ENCODE measurements around the gene NAALADL2.
"Not testable (repeated sequence)": the region's sequence is repeated elsewhere in the genome, so short reads cannot be mapped to it uniquely, and the experiment has no call there.

The NAALADL2 gene

DNA sequence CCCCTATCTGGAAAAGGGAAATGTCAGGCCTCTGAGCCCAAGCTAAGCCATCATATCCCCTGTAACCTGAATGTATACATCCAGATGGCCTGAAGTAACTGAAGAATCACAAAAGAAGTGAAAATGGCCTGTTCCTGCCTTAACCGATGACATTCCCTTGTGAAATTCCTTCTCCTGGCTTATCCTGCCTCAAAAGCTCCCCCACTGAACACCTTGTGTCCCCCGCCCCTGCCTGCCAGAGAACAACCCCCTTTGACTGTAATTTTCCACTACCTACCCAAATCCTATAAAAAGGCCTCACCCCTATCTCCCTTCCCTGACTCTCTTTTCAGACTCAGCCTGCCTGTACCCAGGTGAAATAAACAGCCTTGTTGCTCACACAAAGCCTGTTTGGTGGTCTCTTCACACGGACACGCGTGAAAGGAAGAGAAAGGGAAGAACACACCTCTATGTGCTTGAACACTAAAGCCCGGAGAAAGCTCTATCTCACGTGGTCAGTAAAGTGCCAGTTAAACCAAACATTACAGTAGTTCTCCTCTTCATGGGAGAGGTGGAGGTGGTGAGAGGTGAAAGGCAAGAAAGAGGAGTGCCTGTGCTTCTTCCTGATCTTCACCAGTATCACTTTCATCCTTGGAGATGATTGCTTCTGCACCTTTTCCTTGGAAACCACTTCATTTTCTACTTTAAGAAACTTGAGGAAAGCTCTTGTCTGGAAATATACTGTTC lies 963.8 kb downstream of the NAALADL2 start:
- DNase-seq = not testable (repeated sequence)

DNA sequence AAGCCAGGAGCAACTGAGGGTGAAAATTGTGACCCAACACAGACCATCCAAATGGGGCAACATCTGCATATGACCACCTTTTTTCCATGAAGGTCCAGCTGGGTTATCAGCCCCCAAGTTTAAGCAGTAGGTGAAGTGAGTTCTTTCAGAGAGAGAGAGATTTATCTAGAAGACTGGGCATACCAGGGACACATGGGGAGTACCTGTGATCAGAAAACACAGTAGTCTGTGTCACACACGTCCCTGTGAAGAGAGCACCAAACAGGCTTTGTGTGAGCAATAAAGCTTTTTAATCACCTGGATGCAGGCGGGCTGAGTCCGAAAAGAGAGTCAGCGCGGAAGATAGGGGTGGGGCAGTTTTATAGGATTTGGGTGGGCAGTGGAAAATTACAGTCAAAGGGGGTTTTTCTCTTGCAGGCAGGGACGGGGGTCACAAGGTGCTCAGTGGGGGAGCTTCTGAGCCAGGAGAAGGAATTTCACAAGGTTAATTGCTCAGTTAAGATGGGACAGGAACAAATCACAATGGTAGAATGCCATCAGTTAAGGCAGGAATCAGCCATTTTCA lies 966.0 kb downstream of the NAALADL2 start:
- DNase-seq = not testable (repeated sequence)

DNA sequence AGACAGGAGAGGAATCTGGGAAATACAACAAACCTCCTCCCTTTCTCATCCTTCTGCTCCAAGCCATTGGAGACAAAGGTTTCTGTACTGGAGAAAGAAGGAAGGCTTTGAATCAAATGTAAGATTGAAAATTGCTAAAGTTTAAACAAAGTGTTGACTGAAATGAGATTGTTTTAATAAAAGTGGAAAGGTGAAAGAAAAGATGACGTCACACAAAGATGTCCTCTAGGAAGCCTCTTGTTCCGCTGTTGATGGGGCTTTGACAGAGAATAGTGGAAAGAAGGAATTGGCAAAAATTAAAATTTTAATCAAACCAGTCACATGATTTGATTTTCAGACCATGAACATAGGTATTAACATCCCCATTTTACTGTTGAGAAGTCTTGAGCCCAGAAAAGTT lies 967.6 kb downstream of the NAALADL2 start:
- DNase-seq = no peak

DNA sequence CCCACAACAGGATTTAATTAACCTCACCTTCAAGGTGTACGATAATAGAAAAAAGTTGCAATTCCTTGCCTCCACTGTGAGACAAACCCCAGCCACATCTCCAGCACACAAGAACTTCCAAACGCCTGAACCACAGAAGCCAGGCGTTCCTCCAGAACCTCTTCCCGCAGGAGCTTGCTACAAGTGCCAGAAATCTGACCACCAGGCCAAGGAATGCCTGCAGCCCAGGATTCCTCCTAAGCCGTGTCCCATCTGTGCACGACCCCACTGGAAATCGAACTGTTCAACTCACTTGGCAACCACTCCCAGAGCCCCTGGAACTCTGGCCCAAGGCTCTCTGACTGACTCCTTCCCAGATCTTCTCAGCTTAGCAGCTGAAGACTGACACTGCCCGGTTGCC lies 970.7 kb downstream of the NAALADL2 start:
- not testable (repeated sequence) for DNase-seq

DNA sequence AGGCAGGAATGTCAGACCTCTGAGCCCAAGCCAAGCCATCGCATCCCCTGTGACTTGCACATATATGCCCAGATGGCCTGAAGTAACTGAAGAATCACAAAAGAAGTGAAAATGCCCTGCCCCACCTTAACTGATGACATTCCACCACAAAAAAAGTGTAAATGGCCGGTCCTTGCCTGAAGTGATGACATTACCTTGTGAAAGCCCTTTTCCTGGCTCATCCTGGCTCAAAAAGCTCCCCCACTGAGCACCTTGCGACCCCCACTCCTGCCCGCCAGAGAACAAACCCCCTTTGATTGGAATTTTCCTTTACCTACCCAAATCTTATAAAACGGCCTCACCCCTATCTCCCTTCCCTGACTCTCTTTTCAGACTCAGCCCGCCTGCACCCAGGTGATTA lies 976.6 kb downstream of the NAALADL2 start:
- DNase-seq = not testable (repeated sequence)

DNA sequence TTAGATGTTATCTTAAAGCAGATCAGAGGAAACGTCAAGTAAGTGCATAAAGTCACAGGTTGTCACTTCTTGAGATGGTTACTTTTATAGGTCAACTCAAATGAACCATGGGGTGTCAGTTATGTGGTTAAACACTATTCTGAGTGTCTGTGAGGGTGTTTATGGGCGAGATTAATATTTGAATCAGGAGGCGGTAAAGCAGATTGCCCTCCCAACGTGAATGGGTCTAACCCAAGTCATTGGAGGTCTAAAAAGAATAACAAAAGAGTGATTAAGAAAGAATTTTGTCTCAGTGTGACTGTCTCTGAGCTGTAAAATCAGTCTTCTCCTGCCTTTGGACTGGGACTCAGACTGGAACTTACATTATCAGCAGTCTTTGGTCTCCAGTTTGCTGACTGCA lies 977.5 kb downstream of the NAALADL2 start:
- DNase-seq = no peak

DNA sequence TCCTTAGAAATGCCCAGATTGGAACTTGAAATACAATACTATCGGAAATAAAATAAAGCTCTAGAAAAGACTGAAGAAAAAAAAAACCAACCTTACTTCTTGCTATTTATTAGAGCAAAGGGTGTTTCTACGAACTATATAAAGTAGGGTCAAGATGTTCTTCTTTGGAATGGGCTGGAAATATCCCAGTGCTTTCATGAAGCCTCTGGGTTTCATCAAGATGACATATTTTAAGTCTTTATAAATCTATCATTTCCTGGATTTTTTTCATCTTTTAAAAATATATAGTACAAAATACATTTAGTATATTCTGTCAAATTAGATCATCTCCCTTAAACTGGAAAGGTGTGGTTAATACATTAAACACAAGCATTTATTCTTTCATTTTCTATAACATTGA lies 978.8 kb downstream of the NAALADL2 start:
- DNase-seq = no peak

DNA sequence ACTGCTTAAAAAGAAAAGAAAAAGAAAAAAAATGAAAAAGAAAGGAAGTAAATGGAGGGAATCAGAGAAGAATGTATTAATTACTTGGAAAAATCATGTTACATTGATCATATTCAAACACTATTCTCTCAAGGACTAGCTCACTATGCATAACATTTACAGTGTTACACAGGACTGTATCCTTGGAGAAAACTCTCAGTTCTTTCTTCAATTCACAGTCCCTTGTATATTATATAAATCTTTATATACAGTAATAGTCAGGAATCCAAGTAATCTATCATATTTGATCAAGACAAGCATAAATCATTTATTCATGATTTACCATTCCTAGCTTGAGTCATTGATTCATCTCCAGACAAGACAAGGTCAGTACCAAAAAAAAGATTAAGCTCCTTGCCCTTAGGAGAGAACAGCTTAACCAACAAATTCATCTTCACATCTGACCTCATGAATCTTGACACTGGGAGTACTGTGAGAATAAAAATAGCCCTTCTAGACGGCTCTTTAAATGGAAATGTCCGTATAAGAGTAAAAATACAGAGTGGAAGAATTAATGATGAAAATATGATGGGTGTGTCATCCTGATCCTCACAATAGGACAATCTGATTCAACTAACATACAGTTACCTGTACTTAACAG lies 980.4 kb downstream of the NAALADL2 start:
- no peak for DNase-seq

DNA sequence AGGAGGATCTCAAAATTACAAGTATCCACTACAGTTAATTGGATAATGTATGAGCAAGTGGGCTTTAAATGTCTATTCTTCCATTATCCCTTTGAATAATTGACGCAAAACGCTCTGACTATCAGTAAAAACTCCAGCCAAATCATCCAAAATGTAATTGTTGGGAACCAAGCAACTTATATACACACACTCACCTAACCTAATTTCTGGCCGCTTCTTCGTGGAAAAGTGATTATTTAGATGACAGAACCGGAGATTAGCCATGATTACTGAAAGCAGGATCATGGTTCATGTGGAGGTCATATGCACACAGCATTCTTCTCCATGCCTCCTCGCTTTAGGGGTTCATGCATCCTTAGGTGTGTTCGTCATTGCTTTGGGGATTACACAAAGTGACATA lies 992.4 kb downstream of the NAALADL2 start:
- DNase-seq = no peak

DNA sequence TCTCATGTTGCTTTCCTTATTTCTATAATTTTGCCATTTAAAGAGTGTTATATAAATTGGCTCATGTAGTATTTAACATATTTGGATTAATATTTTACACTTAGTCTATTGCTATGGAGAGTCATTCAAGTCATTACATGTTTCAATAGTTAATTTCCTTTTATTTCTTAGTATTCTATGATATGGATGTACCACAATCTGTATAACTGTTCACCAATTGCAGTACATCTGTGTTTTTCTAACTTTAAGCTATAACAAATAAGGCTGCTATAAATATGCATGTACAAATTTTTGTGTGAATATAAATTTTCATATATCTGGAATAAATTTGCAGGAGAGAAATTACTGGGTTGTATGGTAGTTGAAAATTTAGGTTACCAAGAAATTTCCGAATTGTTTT lies 993.4 kb downstream of the NAALADL2 start:
- no peak for DNase-seq

DNA sequence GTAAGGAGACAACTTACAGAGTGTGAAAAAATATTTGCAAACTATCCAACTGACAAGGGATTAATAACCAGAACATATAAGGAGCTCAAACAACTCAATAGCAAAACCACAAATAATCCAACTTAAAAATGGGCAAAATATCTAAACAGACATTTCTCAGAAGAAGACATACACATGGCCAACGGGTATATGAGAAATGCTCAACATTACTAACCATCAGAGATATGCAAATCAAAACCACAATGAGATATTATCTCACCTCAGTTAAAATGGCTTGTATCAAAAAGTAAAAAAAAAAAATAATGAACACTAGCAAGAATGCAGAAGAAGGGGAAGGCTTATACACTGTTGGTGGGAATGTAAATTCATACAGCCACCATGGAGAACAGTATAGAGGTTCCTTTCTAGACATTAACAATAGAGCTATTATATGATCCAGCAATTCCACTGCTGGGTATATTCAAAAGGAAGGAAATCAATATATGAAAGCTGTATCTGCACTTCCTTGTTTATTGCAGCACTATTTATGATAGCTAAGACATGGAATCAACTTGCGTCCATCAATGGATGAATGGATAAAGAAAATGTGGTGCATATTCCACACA lies 998.6 kb downstream of the NAALADL2 start:
- no peak for DNase-seq
